ENCODE results near the gene RNF214. TPM values are rescaled to one million over a fixed set of nuclear protein-coding genes. Genes with fewer than 3 reads are reported as not detected.

RNF214 gene
- 8.3 to 12.3 TPM (median 9.2 TPM) in 5 replicates for total RNA-seq (2022; extraction: Qiagen RNA extraction)

GRCh38 chr11:117232092-117232878 lies at the start of gene RNF214:
Gene RNF214 (plus strand): TSS chr11:117232671. CDS start chr11:117234273, 1,602 bp downstream.

GRCh38 chr11:117199053-117199915 lies 33.2 kb upstream of the RNF214 start, which contains the start of gene TAGLN:
Gene TAGLN (plus strand): TSS chr11:117199370. CDS start chr11:117203014, 3,644 bp downstream.

GRCh38 chr11:117231842-117232091 lies 704 bp upstream of the RNF214 start, which contains the start of gene PCSK7:
Gene PCSK7 (minus strand): TSS chr11:117232073. CDS start chr11:117229844, 2,229 bp downstream.

GRCh38 chr11:117290809-117291396 lies 58.4 kb downstream of the RNF214 start, which contains the start of gene BACE1-AS:
Gene BACE1-AS (plus strand): TSS chr11:117291346.

GRCh38 chr11:117316197-117316961 lies 83.9 kb downstream of the RNF214 start, which contains the start of gene BACE1:
Gene BACE1 (minus strand): TSS chr11:117316256. CDS start chr11:117315795, 461 bp downstream.

GRCh38 chr11:117327567-117328374 lies 95.3 kb downstream of the RNF214 start, which contains the start of gene CEP164:
Gene CEP164 (plus strand): TSS chr11:117327854. CDS start chr11:117338587, 10,733 bp downstream.

Other genes with a start within 250 kb of the RNF214 start
- gene SIK3, start 134.2 kb upstream of the RNF214 start, total RNA-seq (2022; extraction: Qiagen RNA extraction): 8.1 to 10.2 TPM (median 9.1 TPM) in 5 replicates
- gene PAFAH1B2, start 88.4 kb upstream of the RNF214 start, total RNA-seq (2022; extraction: Qiagen RNA extraction): 31.3 to 43.8 TPM (median 35.1 TPM) in 5 replicates
- 3.3 to 5.1 TPM (median 5.1 TPM) in 5 replicates for gene SIDT2, start 53.9 kb upstream of the RNF214 start, total RNA-seq (2022; extraction: Qiagen RNA extraction)
- 61.4 to 151 TPM (median 112 TPM) in 5 replicates for gene TAGLN, start 33.3 kb upstream of the RNF214 start, total RNA-seq (2022; extraction: Qiagen RNA extraction)
- gene PCSK7, start 598 bp upstream of the RNF214 start, total RNA-seq (2022; extraction: Qiagen RNA extraction): 13.1 to 18.4 TPM (median 17.4 TPM) in 5 replicates
- 1.4 to 2.2 TPM (median 1.8 TPM) in 5 replicates for gene BACE1-AS, start 58.7 kb downstream of the RNF214 start, total RNA-seq (2022; extraction: Qiagen RNA extraction)
- 8.4 to 10.3 TPM (median 8.8 TPM) in 5 replicates for gene BACE1, start 83.6 kb downstream of the RNF214 start, total RNA-seq (2022; extraction: Qiagen RNA extraction)
- gene CEP164, start 95.2 kb downstream of the RNF214 start, total RNA-seq (2022; extraction: Qiagen RNA extraction): 15.0 to 19.3 TPM (median 16.1 TPM) in 5 replicates

All from A549 treated with CORT108297 at 1 μM for 4 hours (cell line).